A673 (cell line): ENCODE data around the gene MGAT3.

Source experiments
- CTCF ChIP-seq: fragments of 300-800, 200-600 bp; sonication (generic); conservative IDR thresholded peaks from 2 replicates; pipeline ENCODE4 v1.5.1; 2017; ENCODE audit warnings: low read depth, mild to moderate bottlenecking, antibody characterized with exemption, low read length, moderate library complexity, mixed read lengths
- EZH2 ChIP-seq: fragments of 200-600 bp; sonication (generic); IDR thresholded peaks from 2 replicates; pipeline ENCODE4 v1.6.1; 2017; ENCODE audit warnings: borderline replicate concordance, low read depth, mild to moderate bottlenecking, mixed read lengths, antibody characterized with exemption, low read length; ENCODE audit not compliant: poor library complexity, severe bottlenecking

GRCh38 chr22:39470451-39471291 lies 13.9 kb downstream of the MGAT3 start:
- TF ChIP-seq CTCF (no peak), EZH2 (no peak)
